ENCODE data around the gene MFRP.
"Not testable (repeated sequence)": the region's sequence is repeated elsewhere in the genome, so short reads cannot be mapped to it uniquely, and the experiment has no call there.

Gene MFRP

DNA sequence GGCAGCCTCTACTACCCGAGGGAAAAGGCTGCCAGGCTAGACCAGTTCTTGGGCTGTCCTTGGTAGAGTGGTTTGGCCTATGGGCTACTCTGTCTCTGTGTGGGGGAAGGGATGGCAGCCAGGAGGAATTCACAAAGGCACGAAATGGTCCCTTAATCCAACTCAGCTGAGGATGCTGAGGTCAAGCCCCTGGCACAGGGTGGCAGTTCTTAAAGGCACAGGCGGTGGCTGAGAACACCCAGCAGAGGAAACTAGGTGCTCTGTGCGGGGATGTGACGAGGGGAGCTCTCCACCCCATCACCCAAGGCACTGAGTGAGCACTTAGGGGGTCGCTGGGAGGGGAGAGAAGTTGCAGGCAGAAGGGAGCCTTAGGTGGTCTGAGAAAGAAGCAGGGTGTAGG is at the start of gene MFRP:
Gene MFRP, minus strand, starts transcription at position 101 of the 400 bp plus-strand sequence. CDS start 192 bp downstream, outside the sequence.
- no peak for DNase-seq

DNA sequence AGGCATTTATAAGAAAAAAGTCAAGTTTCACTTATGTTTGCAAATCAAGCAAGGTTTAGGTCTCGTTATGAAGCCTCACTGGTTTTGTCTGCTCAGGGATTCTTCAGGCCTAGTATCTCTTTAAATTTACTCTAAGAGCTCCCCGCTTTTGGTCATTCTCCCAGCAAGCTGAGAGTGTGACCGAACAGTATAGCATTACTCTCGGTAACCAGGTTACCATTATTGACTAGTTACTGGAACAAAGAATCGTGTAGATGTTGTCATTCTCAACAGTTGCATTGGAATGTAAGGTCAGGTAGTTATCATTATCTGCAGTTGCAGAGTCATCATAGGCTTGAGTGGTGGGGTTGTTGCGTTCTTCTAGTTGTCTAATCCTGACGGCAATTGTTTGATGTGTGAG is 44.8 kb upstream of the MFRP start:
- DNase-seq = no peak

DNA sequence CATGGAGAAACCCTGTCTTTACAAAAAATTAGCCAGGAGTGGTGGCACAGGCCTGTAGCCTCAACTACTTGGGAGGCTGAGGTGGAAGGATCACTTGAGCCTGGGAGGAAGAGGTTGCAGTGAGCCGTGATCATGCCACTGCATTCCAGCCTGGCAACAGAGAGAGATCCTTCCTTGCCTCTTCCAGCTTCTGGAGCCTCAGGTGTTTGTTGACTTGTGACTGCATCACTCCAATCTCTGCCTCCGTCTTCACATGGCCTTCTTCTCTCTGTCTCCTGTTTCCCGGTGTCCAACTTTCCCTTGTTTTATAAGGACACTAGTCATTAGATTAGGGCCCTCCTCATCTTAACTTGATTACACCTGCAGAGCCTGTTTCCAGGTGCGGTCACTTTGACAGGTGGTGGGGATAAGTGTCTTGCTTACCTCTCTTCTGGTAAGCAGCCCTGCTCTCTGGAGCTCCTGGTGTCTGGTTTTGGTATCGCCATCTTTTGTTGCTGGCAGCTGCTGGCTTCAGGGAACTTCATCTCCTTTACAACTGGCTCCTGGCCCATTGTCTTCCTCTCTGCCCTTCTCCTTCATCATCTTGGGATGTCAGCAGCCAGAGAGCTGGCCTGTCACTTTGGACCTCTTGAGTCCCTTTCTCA is 43.2 kb upstream of the MFRP start:
- DNase-seq = no peak

DNA sequence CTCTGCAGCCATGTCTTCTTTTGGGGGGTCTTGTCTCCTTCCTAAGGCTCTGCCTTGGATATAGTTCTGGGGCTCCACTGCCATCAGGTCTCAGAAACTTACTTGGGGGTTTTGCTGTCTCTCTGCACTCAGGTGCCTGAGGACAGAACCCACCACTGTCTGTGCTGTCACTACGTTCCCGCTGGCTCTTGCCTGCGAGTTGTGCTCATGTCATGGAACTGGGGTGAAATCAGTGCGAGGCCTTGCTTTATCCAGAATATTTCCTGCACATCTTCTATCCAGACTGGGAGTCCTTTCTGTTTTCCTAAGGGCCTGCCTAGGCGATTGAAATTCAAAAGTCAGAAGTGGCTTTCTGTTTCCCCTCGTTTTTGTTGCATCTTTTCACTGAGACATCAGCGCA is 41.6 kb upstream of the MFRP start:
- no peak for DNase-seq

DNA sequence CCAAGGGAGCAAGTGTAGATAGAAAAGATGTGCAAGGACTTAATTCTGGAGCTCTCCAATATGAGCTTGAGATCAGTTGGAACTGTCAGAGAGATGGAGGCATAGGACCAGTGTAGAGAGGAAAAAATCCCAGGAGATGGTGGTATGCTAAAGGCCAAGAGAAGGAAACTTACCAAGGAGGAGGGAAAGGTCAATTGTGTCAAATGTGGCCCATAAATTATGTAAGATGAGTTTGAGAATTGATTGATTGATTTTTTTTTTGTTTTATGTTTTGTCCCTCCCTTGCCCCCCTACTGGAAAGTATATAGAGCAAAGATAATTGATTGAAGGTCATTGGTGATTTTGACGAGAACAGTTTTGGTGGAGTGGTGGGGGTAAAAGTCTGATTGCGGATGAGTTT is 37.8 kb upstream of the MFRP start:
- DNase-seq = no peak

DNA sequence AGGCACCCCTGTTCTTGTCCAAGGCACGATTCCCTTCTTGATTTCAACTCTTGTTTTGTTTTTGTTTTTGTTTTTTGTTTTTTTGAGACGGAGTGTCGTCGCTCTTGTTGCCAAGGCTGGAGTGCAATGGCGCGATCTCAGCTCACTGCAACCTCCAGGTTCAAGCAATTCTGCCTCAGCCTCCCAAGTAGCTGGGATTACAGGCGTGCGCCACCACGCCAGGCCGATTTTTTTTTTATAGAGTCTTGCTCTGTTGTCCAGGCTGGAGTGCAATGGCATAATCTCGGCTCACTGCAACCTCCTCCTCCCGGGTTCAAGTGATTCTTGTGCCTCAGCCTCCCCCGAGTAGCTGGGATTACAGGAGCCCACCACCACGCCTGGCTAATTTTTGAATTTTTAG is 36.0 kb upstream of the MFRP start:
- not testable (repeated sequence) for DNase-seq

DNA sequence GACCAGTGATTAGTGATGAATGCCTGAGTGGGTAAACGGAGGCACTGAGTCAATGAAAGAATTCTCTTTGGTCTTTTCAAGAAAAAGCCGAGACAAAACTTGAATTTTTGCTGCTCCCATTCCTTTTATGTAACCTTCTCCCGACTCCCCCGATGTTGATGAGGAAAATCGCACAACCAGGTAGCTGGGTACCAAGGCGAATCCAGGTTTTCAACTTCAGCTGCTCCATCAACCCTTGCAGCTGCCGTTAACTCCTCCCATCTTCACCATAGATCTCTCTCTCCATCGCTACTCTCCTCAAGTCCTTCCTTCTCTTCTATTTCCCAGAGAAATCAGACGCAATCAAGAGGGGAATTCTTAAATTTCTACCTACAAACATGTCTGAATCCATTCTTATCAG is 35.6 kb upstream of the MFRP start:
- no peak for DNase-seq

DNA sequence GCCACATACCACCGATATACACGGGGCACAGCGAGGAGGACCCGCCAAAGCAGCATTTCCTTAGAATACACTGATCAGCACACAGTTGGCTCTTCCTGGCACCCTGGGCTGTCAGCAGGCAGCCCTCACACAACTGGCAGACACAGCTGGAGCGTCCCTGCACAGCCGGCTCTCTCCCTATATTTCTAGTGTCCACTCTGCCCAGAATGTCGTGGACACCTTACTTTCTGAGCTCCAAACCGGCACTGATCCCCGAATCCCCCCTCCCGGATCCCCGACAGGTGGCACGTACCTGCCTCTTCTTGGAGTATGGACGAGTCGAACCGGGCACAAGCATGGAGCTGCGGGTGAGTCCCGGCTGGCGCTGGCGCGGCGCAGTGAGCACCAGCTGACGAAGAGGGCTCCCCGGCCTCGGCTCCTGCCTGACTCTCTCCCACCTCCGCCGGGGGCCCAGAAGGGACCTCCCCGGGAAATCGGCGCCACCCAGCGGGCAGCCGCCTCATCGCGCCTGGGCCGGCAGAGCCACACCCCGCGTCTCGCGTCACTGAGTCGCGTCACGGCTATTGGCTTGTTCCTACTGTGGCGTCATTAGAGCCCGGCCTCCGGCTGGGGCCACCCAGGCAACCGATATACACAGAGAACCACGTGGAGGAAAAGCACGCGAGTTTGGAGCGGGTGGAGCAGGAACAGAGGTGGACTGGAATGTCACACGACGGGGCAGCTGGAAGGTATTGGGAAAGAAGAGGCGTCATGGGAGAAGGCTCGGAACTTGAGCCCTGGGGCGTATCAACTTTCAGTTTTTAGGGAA is 34.9 kb upstream of the MFRP start, which contains the start of gene USP2:
Gene USP2, minus strand, starts transcription at position 510 of the 808 bp plus-strand sequence. CDS start 8,210 bp downstream, outside the sequence.
- peak; percentile 96 for DNase-seq

DNA sequence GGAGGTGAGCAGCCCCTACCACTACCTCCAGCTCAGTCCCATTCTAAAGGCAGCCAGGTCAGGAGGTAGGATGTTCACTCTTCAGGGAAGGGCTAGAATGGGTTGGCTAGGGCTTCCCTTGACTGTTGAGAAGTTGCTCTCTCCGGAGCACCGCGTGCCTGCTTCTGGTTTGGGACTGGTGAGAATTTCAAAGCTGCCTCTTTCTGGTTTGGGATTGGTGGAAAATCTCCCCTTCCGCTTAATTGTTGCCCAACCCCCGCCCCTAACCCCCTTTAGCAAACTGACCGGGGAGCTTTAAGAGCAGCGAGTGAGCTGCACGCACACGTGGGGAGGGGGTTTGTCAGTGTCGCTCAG is 34.3 kb upstream of the MFRP start:
- DNase-seq = no peak

DNA sequence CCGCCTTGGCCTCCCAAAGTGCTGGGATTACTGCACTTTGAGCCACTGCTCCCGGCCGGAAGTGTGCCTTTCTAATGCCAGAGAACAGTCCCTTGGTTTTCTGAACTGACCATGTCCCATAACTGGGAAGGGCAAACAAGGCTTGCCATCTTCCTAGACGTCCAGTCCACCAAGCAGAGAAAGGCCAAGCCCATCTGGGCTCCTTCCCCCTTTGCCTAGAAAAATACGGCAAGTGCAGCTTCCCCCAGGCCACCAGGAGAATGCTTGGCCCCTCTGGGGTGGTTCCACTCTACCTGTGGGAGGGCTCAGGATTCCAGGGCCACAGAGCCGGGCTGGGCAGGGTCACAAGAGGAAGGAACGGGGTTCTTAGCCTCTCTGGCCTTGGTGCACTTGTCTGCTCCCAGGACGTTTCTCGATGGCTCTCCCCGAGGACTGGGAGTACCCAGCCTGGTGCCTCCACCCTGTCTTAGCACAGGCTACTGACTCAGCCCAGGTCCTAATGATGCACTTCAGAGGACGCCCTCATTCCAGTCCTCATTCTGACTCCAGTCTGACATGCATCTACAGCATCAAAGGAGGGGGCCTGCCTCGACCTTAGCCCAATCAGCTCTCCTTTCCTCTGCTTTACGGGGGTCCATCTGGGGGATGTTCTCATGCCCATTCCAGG is 33.8 kb upstream of the MFRP start:
- DNase-seq = no peak

DNA sequence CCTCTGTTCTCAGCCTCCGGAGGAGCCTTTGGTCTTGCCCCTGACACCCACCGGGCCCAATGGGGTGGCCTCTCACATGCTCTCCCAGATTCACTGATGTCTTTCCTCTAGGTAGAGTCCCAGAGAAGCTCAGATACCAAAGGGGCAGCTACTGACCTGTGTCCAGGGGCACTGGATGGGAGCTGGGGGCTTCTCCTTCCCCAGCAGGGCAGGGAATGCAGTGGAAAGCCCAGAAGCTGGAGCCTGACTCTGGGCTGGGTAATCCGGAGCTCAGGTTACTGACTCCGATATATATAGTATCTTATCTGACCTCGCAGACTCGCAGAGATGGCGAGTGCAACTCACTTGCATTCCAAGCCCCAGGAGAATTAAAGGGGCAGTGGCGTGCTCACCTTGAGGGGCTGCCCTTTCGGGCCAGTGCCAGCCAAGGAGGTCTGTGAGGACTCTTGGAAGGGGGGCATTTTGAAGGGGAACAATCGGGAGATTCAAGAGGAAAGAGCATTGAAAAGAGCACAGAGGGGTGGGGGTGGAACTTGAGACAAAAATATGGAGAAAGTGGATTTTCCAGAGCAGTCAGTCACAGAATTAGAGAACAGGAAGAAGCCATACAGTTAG is 32.5 kb upstream of the MFRP start:
- no peak for DNase-seq

DNA sequence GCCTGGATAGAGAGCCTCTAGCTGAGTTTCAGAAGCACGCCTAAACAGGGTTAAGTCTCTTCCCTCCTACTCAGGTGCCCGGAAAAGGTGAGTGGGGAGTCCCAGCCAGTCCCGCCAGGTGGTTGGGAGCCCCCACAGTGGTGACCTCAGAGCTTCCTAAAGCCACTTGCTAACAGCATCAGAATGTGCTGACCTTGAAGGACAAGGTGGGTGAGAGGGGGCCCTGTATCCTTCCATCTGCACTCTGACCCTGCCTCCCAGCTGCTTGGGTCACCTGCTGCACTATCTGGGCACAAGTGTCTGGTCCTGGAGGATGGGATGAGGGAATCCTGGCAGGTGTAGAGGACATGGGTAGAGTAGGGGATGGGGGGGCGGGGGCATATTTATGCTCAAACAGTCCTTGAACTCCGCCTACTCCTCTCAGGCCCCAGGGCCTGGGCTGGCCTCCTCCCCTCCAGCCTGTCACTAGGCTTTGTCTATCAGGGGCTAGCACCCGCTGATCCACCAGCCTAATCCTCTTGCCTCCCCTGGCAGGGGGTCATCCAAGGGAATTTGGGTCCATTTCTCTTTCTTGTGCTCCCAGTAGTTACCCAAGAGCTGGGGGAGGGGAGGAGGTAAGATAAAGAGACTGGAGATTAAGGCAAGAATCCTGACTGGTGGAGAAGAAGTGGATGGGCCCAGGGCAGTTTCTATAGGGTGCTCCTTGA is 31.6 kb upstream of the MFRP start:
- no peak for DNase-seq

DNA sequence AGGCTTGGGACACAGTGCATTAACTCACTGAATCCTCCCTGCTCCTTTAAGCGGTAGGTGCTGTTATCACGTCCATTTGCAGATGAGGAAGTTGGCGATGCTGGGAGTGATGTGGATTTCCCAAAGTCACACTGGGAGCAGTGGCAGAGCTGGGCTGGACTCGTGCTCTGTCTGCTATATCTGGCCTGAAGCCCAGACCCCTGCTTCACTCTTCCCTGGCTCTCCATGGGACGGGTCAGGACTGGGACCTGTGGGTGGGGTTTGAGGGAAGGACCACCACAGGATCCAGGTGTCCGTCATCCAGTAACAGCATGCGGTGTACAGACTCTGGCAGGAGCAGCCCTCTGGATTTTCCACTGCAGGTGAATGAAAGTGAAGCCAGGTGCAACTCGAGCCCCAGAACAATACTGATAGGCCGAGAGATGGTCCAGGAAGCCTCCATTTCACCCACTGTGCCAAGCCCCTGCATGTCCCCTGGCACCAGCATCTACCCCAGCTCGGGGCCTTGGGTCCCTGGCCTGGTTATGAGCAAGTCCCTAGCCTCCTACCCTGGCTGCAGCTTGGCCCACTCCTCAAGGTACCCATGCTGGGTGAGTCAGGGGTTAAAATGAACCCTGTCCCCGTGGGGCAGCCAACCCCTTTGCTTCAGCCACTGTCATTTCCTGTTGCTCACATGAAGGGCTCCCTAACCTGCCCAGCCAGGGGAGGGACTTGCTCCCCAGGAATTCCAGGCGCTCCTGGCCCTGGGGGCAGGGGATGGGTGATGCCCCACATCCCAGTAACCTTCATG is 30.8 kb upstream of the MFRP start:
- no peak for DNase-seq

DNA sequence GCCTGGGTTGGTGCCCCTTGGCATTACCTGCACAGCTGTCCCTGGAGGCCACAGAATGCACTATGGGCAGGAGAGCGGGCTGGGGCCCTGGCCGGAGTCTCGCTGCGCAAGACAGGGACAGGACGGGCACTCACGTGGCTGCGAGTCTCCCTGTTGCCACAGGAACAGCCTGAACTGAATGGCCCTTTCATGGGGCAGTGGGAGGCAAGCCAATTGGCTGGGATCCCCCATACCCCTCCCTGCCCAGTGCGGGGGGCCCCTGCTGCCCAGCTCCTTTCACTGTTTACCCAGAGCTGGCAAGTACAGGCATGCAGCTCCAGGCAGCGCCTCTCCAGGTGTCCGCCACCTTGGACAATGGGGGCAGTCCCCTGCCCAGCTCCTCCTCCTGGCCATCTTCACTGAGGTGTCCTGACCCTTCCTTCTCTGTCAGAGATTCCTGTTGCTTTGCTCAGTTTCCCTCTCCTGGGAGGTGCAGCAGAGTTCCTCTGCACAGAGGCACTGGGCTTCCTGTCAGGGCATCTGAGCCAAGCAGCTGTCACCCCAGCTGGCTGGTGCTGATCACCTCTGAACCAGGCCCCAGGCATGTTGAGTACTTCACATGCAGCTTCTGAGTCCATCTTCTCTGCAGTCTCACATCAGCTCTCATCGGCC is 29.8 kb upstream of the MFRP start:
- peak; percentile 73 for DNase-seq

DNA sequence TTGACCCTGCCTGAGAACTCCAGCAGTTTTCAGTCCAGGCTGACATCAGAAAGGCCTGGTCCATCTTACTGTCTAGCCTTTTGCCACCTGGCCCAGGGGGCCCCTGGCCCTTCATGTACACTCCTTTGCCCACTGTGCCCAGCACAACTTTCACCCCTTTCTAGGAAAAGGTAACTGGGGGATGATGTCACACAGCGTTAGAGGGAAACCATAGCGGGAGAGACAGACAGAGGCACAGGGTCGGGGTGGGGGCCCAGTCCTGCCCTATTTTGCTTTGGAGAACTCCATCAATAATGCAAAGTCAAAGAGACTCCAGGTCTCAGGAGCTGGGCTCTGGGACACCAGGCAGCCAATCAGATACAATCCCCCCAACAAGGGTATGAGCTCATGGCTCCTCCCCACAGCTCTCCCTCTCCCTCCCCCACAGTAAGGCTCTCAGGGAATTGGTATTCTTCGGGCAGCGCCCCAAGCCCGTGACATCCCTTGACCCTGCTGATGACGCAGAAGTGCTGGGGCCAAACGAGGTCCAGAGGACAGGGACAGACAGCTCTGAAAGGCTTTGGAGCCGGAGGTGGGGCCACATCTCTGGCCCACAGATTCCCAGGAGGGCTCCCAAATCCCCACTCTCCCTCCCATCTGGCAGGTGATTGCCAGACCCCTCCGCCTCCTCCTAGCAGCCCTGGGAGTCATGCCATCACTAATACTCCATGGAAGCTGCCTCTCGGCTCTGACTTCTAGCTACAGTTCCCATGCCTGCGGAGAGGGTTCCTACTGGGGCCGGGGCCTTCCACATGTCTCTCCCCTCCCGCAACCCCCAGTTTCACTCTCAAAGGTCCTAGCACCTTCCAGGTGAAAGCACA is 29.1 kb upstream of the MFRP start:
- DNase-seq = no peak

DNA sequence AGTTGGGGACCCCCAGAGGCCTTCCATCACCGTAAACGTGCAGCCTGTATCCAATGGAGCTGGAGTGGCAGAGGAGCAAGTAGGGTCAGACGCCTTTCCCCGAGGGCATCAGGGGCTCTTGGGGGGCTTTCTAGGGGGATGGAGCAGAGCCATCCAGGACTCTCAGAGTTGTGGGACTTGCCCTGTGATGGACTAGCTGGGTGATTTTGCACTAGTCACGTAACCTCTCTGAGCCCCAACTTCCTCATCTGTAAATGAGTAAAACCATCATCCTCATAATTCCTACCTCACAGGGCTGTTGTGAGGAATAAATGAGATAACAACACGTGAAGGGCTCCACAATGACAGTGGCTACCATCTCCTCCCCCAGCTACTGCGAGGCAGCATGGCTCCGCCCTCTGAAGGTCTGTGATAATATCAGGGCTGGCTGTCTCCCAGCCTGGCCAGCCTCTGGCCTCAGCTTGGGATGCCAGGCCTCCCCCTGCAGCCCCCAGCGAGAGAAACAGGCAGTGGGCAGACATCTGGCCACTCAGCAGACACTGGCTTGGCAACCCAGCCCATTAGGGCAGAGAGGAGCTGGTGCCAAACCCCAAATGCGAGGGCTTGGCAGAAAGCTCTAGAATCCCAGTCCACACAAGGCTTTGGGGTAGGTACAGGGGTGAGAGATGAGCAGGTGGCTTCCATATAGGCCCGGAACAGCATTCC is 28.3 kb upstream of the MFRP start:
- no peak for DNase-seq

DNA sequence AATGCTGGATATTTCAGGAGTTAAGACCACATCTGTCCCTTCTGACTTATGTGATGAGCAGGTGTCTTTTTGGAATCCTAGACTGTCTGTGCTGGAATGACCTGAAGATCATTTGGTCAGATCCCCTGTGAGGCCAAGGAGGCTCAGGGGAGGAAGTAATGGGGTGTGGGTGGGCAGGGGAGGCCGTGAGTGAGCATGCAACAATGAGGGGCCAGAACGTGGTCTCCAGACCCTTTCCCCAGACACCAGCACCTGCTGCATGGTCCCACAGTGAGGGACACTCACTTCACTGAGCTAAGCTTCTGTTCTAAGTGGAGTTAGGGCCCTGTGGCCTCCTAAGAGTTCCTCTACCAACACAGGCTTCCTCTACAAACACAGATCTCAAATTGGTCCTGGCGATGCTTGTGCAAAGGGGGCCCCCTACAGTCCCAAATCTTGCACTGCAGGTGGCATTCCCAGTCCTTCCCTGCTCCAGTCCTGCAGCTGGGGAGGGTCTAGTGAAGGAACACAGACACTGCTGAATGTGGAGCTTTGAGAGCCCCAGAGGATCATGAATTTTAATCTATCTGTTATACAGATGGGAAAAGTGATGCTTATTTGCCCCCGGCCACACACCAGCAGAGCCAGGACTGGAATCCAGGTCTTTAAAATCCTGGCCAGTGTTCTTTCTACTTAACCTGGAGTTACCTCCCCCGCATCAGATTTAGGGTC is 27.6 kb upstream of the MFRP start:
- DNase-seq = peak; percentile 68

DNA sequence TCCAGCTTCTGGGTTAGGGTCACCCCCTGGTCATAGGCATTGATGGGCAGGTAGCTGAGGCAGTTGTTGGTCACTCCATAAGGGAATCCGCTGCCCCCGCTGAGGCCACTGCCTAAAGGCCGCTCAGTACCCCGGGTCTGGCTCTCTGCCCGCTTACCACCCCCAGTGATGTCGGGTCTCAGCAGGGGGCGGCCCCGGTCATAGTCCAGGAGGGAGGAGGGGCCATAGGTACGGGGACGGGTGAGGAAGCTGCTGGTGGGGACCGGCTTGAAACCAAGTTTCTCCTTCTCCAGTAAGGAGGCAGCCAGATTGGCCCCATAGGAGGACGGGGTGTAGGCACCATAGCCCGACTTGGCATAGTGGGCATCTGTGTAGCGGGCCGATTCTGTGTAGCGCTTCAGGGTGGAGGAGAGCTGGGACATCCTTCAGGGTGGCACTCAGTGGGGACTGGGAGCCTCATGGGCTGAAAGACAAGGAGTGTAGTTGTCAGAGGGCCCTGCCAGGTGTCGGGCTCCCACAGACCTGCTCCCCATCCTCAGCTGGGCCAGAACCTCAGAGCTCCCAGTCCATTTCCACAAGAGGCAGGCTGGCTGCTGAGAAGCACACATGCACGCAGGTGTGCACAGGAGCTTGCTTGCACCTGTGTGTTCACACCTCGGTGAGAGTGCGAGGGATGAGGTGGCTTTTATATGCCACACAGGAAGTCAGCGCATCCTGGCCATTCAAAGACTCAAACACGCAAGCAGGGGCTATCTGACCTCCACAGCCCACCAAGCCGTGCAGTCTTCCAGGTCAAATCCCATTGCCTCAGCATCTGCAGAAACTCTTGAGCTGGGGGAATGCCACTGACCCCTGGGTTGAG is 26.8 kb upstream of the MFRP start:
- DNase-seq = no peak
